ENCODE results near the gene TPST1.
"Not testable (repeated sequence)": the region's sequence is repeated elsewhere in the genome, so short reads cannot be mapped to it uniquely, and the experiment has no call there.

The TPST1 gene

GRCh38 chr7:66359656-66360211 lies 154.6 kb downstream of the TPST1 start:
- no peak for TF ChIP-seq CTCF (conservative IDR thresholded peaks at IDR 0.05; ENCODE audit: low read depth, low read length)
- H3K4me3 ChIP-seq (ENCODE audit: low read length) = no peak overlapping the region
- no peak for DNase-seq (ENCODE audit: low read depth)

GRCh38 chr7:66362136-66362535 lies 157.0 kb downstream of the TPST1 start:
- no peak for TF ChIP-seq CTCF (conservative IDR thresholded peaks at IDR 0.05; ENCODE audit: low read depth, low read length)
- DNase-seq (ENCODE audit: low read depth) = no peak
- H3K4me3 ChIP-seq (ENCODE audit: low read length) = no peak overlapping the region

GRCh38 chr7:66363635-66364034 lies 158.5 kb downstream of the TPST1 start:
- DNase-seq (ENCODE audit: low read depth) = no peak
- no peak for TF ChIP-seq CTCF (conservative IDR thresholded peaks at IDR 0.05; ENCODE audit: low read depth, low read length)
- H3K4me3 ChIP-seq (ENCODE audit: low read length) = no peak overlapping the region

- H3K4me3 ChIP-seq (ENCODE audit: low read length); DNase-seq (ENCODE audit: low read depth): not testable (repeated sequence)
These were observed 159.9 kb downstream of the TPST1 start for GRCh38 chr7:66365031-66365430.

GRCh38 chr7:66371096-66371824 lies 166.1 kb downstream of the TPST1 start:
- DNase-seq (ENCODE audit: low read depth) = no peak
- no peak overlapping the region for H3K4me3 ChIP-seq (ENCODE audit: low read length)
- no peak for TF ChIP-seq CTCF (conservative IDR thresholded peaks at IDR 0.05; ENCODE audit: low read depth, low read length)

- DNase-seq (ENCODE audit: low read depth) = not testable (repeated sequence)
These were observed 169.2 kb downstream of the TPST1 start for GRCh38 chr7:66374141-66374840.

GRCh38 chr7:66376264-66376945 lies 171.3 kb downstream of the TPST1 start:
- TF ChIP-seq CTCF (conservative IDR thresholded peaks at IDR 0.05; ENCODE audit: low read depth, low read length) = no peak
- H3K4me3 ChIP-seq (ENCODE audit: low read length) = no peak overlapping the region
- no peak for DNase-seq (ENCODE audit: low read depth)

More at GRCh38 chr7:66374141-66374840, 169.2 kb downstream of the TPST1 start:
- not testable (repeated sequence) for H3K4me3 ChIP-seq (ENCODE audit: low read length)
